ENCODE results near the gene EMC8.

- no peak for TF ChIP-seq FOXM1 (IDR thresholded peaks at IDR 0.05; ENCODE audit: borderline replicate concordance)
- no peak for TF ChIP-seq TARDBP (IDR thresholded peaks at IDR 0.05)
- TF ChIP-seq ARNT (IDR thresholded peaks at IDR 0.05) = no peak
Measured at GRCh38 chr16:85750146-85750826, 49.1 kb downstream of the EMC8 start.
